PC-3 (cell line): ENCODE results near the gene SEPTIN3. TPM values are rescaled to one million over a fixed set of nuclear protein-coding genes. Genes with fewer than 3 reads are reported as not detected.

Source experiments
- ATAC-seq: fragments of 200-7000 bp; cut with Tn5 transposase; 2 replicates; pipeline ENCODE4 v1.9.1; 2020; ENCODE audit warnings: mild to moderate bottlenecking, moderate library complexity
- BruUV-seq: library from RNA; stranded (reverse); fragments of 400-500 nt; replicated peaks from 2 replicates; lab custom pipeline; 2021; lab: Mats Ljungman, UMichigan
- CTCF ChIA-PET: fragments of 300-600 bp; sonication (Branson Sonifier 250); formaldehyde crosslinking; loops from one replicate; lab custom pipeline; 2022; ENCODE audit warnings: antibody characterized with exemption; lab: Charles Lee
- POLR2A ChIA-PET: fragments of 300-600 bp; sonication (Branson Sonifier 250); formaldehyde crosslinking; loops from one replicate; lab custom pipeline; 2022; ENCODE audit warnings: antibody characterized with exemption; ENCODE audit not compliant: unreplicated experiment; lab: Charles Lee
- DNase-seq: peaks from one replicate; pipeline ENCODE4 v3.0.0-alpha.2; 2015
- H2AFZ ChIP-seq: fragments of 300-600 bp; sonication (generic); 2 replicates; pipeline ENCODE4 v1.6.0; 2016; ENCODE audit warnings: antibody characterized with exemption, low read length
- H3F3A ChIP-seq: fragments of 300-600 bp; sonication (generic); one replicate; pipeline ENCODE4 v1.6.0; 2017; ENCODE audit warnings: antibody characterized with exemption, low read length, control low read depth, mild to moderate bottlenecking; ENCODE audit not compliant: unreplicated experiment
- H3K27ac ChIP-seq: fragments of 300-600 bp; sonication (generic); 2 replicates; pipeline ENCODE4 v1.5.1; 2016; ENCODE audit warnings: mild to moderate bottlenecking, low read length
- H3K27me3 ChIP-seq: fragments of 300-600 bp; sonication (generic); 2 replicates; pipeline ENCODE4 v1.6.1; 2016; ENCODE audit warnings: low read length, mixed read lengths
- H3K36me3 ChIP-seq: fragments of 300-600 bp; sonication (generic); 2 replicates; pipeline ENCODE4 v1.6.1; 2016; ENCODE audit warnings: low read depth, mixed run types, low read length, mixed read lengths
- H3K4me1 ChIP-seq: fragments of 300-600 bp; sonication (generic); 2 replicates; pipeline ENCODE4 v1.5.1; 2016; ENCODE audit warnings: low read length; ENCODE audit not compliant: insufficient read depth
- H3K4me2 ChIP-seq: fragments of 300-600 bp; sonication (generic); 2 replicates; pipeline ENCODE4 v1.6.0; 2016; ENCODE audit warnings: low read length
- H3K4me3 ChIP-seq: fragments of 300-600 bp; sonication (generic); 2 replicates; pipeline ENCODE4 v1.5.1; 2016; ENCODE audit warnings: mild to moderate bottlenecking, low read length, mixed read lengths
- H3K79me2 ChIP-seq: fragments of 300-600 bp; sonication (generic); 2 replicates; pipeline ENCODE4 v1.6.1; 2017; ENCODE audit warnings: low read length, mixed read lengths
- H3K9ac ChIP-seq: fragments of 300-600 bp; sonication (generic); 2 replicates; pipeline ENCODE4 v1.6.0; 2016; ENCODE audit warnings: mild to moderate bottlenecking, low read length
- H3K9me2 ChIP-seq: fragments of 300-600 bp; sonication (generic); replicated peaks from 2 replicates; pipeline ENCODE4 v1.6.1; 2016; ENCODE audit warnings: mixed run types, low read length, mixed read lengths
- H3K9me3 ChIP-seq: fragments of 300-600 bp; sonication (generic); 2 replicates; pipeline ENCODE4 v1.6.1; 2016; ENCODE audit warnings: low read length, mixed read lengths
- H4K20me1 ChIP-seq: fragments of 300-600 bp; sonication (generic); 2 replicates; pipeline ENCODE4 v1.6.1; 2016; ENCODE audit warnings: low read length, mixed read lengths
- EZH2 ChIP-seq: fragments of 300-600 bp; sonication (generic); IDR thresholded peaks from one replicate; pipeline ENCODE4 v1.6.1; 2017; ENCODE audit warnings: antibody characterized with exemption, mild to moderate bottlenecking, low read length; ENCODE audit not compliant: unreplicated experiment
- EZH2phosphoT487 ChIP-seq: fragments of 300-600 bp; sonication (generic); IDR thresholded peaks from 2 replicates; pipeline ENCODE4 v1.6.1; 2018; ENCODE audit warnings: mild to moderate bottlenecking, antibody characterized with exemption, low read length, borderline replicate concordance
- intact Hi-C: fragments of 100-400 bp; cut with micrococcal nuclease; formaldehyde crosslinking; loops from 2 replicates; pipeline ENCODE4 v1.9.0; 2023
- total RNA-seq: library from RNA; depleted of rRNA; stranded (reverse); fragments of >200 nt; gene quantifications from 2 replicates; pipeline ENCODE4 v1.2.3, GENCODE V29; 2014; rRNA removed
- TF ChIP-seq, protein P1 (sequence below): fragments of 300-600 bp; sonication (generic); conservative IDR thresholded peaks from 2 replicates; pipeline ENCODE4 v1.5.1; 2017; ENCODE audit warnings: antibody characterized with exemption, low read depth, mild to moderate bottlenecking, low read length

SEPTIN3 gene
- total RNA-seq, 1 experiment from 2014 or later = 1.2 TPM

DNA sequence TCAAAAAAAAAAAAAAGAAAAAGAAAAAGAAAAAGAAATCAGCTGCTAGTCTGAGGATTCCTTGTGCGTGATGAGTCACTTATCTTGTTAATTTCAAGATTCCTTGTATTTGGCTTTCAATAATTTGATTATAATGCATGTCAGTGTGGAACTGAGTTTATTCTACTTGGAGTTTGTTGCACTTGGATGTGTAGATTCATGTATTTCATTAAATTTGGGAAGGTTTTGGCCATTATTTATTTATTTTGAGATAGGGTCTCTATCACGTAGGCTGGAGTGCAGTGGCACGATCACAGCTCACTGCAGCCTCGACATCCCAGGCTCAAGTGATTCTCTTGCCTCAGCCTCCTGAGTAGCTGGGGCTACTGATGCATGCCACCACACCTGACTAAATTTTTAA, 44.1 kb downstream of the SEPTIN3 start:
- CTCF ChIA-PET = no interaction called here
- no peak for DNase-seq
- H3K4me1 ChIP-seq = no peaks in the 10 kb centered on the region
- no peak overlapping the region for H3K4me2 ChIP-seq
- H3F3A ChIP-seq = no peaks in the 10 kb centered on the region
- TF ChIP-seq EZH2 (no peak), EZH2phosphoT487 (no peak)
- TF ChIP-seq, protein P1, sequence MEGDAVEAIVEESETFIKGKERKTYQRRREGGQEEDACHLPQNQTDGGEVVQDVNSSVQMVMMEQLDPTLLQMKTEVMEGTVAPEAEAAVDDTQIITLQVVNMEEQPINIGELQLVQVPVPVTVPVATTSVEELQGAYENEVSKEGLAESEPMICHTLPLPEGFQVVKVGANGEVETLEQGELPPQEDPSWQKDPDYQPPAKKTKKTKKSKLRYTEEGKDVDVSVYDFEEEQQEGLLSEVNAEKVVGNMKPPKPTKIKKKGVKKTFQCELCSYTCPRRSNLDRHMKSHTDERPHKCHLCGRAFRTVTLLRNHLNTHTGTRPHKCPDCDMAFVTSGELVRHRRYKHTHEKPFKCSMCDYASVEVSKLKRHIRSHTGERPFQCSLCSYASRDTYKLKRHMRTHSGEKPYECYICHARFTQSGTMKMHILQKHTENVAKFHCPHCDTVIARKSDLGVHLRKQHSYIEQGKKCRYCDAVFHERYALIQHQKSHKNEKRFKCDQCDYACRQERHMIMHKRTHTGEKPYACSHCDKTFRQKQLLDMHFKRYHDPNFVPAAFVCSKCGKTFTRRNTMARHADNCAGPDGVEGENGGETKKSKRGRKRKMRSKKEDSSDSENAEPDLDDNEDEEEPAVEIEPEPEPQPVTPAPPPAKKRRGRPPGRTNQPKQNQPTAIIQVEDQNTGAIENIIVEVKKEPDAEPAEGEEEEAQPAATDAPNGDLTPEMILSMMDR = no peak
- H3K4me3 ChIP-seq = no peak overlapping the region
- H3K9me2 ChIP-seq = no peaks in the 10 kb centered on the region
- no peak overlapping the region for H3K9ac ChIP-seq
- no peak overlapping the region for H2AFZ ChIP-seq
- no peaks in the 10 kb centered on the region for H3K27me3 ChIP-seq
- peaks cover 6% of the 10 kb centered on the region; the same call in 1 of the 2 replicates for H3K9me3 ChIP-seq
- no TSS peak for BruUV-seq
- POLR2A ChIA-PET = no interaction called here
- no peaks in the 10 kb centered on the region for H3K79me2 ChIP-seq
- H4K20me1 ChIP-seq = no peaks in the 10 kb centered on the region
- no peaks in the 10 kb centered on the region for H3K36me3 ChIP-seq
- H3K27ac ChIP-seq = no peak overlapping the region
- intact Hi-C loops = no loop called here
- no peak for ATAC-seq

DNA sequence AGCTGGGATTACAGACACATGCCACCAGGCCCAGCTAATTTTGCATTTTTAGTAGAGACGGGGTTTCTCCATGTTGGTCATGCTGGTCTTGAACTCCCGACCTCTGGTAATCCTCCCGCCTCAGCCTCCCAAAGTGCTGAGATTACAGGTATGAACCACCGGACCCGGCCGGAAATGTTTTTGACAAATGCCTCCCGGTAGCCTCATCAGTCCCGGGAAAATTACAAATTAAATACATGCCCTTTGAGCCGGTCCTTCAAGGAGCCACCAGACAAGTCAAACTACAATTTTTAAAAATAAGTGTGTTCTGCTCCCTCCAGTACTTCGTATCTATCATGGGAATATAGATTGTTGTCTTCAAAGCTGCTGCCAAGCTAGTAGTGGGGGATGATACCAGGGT, 46.9 kb downstream of the SEPTIN3 start:
- no TSS peak for BruUV-seq
- CTCF ChIA-PET = no interaction called here
- H3K9me2 ChIP-seq = no peaks in the 10 kb centered on the region
- H3K9me3 ChIP-seq = no peaks in the 10 kb centered on the region
- ATAC-seq (no peak), DNase-seq (no peak)
- H3K4me1 ChIP-seq = no peaks in the 10 kb centered on the region
- POLR2A ChIA-PET = no interaction called here
- H3K79me2 ChIP-seq = no peaks in the 10 kb centered on the region
- H4K20me1 ChIP-seq = no peaks in the 10 kb centered on the region
- no peak overlapping the region for H3K9ac ChIP-seq
- no peaks in the 10 kb centered on the region for H3K27me3 ChIP-seq
- no peaks in the 10 kb centered on the region for H3F3A ChIP-seq
- H3K4me2 ChIP-seq = no peak overlapping the region
- no peak overlapping the region for H3K4me3 ChIP-seq
- no peak overlapping the region for H3K27ac ChIP-seq
- no peak overlapping the region for H2AFZ ChIP-seq
- H3K36me3 ChIP-seq = no peaks in the 10 kb centered on the region
- intact Hi-C loops = no loop called here
- TF ChIP-seq EZH2phosphoT487 (no peak), EZH2 (no peak)
- TF ChIP-seq, protein P1 = no peak

DNA sequence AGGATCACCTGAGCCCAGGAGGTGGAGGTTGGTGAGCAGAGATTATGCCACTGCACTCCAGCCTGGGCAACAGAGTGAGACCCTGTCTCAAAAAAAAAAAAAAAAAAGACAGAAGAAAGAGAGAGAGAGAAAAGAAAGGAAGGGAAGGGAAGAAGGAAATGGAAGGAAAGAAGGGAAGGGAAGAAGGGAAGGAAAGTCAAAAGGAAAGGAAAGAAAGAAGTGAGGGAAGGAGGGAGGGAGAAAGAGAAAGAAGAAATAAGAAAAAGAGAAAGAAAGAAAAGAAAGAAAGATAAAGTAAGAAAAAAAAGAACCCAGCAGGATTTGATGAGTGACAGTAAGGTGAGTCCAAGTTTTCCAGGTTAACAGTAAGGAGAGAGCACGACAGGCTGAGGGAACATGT, 49.0 kb downstream of the SEPTIN3 start:
- Histone ChIP-seq H3K9me3 (no peaks in the 10 kb centered on the region), H3K9me2 (no peaks in the 10 kb centered on the region), H3K9ac (no peak overlapping the region), H3K4me3 (no peak overlapping the region), H3K27me3 (no peaks in the 10 kb centered on the region), H2AFZ (no peak overlapping the region), H3K4me1 (peaks cover 10% of the 10 kb centered on the region), H3K79me2 (no peaks in the 10 kb centered on the region), H3K36me3 (no peaks in the 10 kb centered on the region), H3K27ac (no peak overlapping the region), H4K20me1 (no peaks in the 10 kb centered on the region), H3K4me2 (no peak overlapping the region), H3F3A (no peaks in the 10 kb centered on the region)
- no peak for DNase-seq
- POLR2A ChIA-PET = no interaction called here
- no TSS peak for BruUV-seq
- TF ChIP-seq EZH2phosphoT487 = no peak
- TF ChIP-seq, protein P1 = no peak
- no peak for TF ChIP-seq EZH2
- no peak for ATAC-seq
- intact Hi-C loops = no loop called here
- CTCF ChIA-PET = no interaction called here

Other genes starting within 250 kb of the SEPTIN3 start
- gene CCDC134, start 168.8 kb upstream of the SEPTIN3 start, total RNA-seq = 7.9 and 17.6 TPM in 2 replicates
- gene SREBF2, start 136.3 kb upstream of the SEPTIN3 start, total RNA-seq = 38.7 and 40.0 TPM in 2 replicates
- gene SHISA8, start 54.4 kb upstream of the SEPTIN3 start, total RNA-seq = not detected in 2 replicates
- gene TNFRSF13C, start 42.6 kb upstream of the SEPTIN3 start, total RNA-seq = 0.58 and 0.66 TPM in 2 replicates
- gene CENPM, start 22.3 kb upstream of the SEPTIN3 start, total RNA-seq = 75.9 and 77.5 TPM in 2 replicates
- gene WBP2NL, start 29.3 kb downstream of the SEPTIN3 start, total RNA-seq = 0.33 TPM in 1 of 2 replicates, not detected in the other
- 25.1 and 27.2 TPM in 2 replicates for gene NAGA, start 101.4 kb downstream of the SEPTIN3 start, total RNA-seq
- gene PHETA2, start 104.8 kb downstream of the SEPTIN3 start, total RNA-seq = 0.04 TPM in 1 of 2 replicates, not detected in the other
- 17.5 and 18.3 TPM in 2 replicates for gene SMDT1, start 110.3 kb downstream of the SEPTIN3 start, total RNA-seq
- 91.5 and 118 TPM in 2 replicates for gene NDUFA6, start 121.3 kb downstream of the SEPTIN3 start, total RNA-seq
- 0.52 and 0.55 TPM in 2 replicates for gene CYP2D6, start 161.4 kb downstream of the SEPTIN3 start, total RNA-seq